HEK293T (cell line): ENCODE results near the gene DNAJA2.

Experiments
- BHLHE40 ChIP-seq: fragments of 450-650 bp; IDR thresholded peaks from 2 replicates; pipeline ENCODE4 v1.6.1; 2016; ENCODE audit warnings: mild to moderate bottlenecking, moderate library complexity, borderline replicate concordance
- ELF4 ChIP-seq: fragments of 450-650 bp; IDR thresholded peaks from 2 replicates; pipeline ENCODE4 v1.6.1; 2017; ENCODE audit warnings: antibody characterized with exemption
- FOXK2 ChIP-seq: fragments of 450-650 bp; IDR thresholded peaks from 2 replicates; pipeline ENCODE4 v1.6.1; 2016; ENCODE audit warnings: mild to moderate bottlenecking
- FOXM1 ChIP-seq: fragments of 450-650 bp; IDR thresholded peaks from 2 replicates; pipeline ENCODE4 v1.6.1; 2017; ENCODE audit warnings: mild to moderate bottlenecking, borderline replicate concordance
- HDGF ChIP-seq: fragments of 450-650 bp; IDR thresholded peaks from 2 replicates; pipeline ENCODE4 v1.6.1; 2017; ENCODE audit warnings: antibody characterized with exemption, borderline replicate concordance
- LEF1 ChIP-seq: fragments of 450-650 bp; IDR thresholded peaks from 2 replicates; pipeline ENCODE4 v1.6.1; 2017; ENCODE audit warnings: mild to moderate bottlenecking, borderline replicate concordance
- NFRKB ChIP-seq: fragments of 450-650 bp; IDR thresholded peaks from 2 replicates; pipeline ENCODE4 v1.6.1; 2016; ENCODE audit warnings: mild to moderate bottlenecking, moderate library complexity
- PKNOX1 ChIP-seq: fragments of 450-650 bp; IDR thresholded peaks from 2 replicates; pipeline ENCODE4 v1.6.1; 2016
- SP1 ChIP-seq: fragments of 450-650 bp; IDR thresholded peaks from 2 replicates; pipeline ENCODE4 v1.6.1; 2017
- SUZ12 ChIP-seq: fragments of 450-650 bp; IDR thresholded peaks from 2 replicates; pipeline ENCODE4 v1.6.1; 2016; ENCODE audit warnings: mild to moderate bottlenecking

- TF ChIP-seq SP1 = no peak
- TF ChIP-seq LEF1 = no peak
- TF ChIP-seq NFRKB = no peak
- no peak for TF ChIP-seq FOXK2
- TF ChIP-seq PKNOX1 = no peak
- no peak for TF ChIP-seq ELF4
- TF ChIP-seq FOXM1 = no peak
- TF ChIP-seq SUZ12 = no peak
- no peak for TF ChIP-seq HDGF
- TF ChIP-seq BHLHE40 = no peak
Measured at GRCh38 chr16:46997844-46998243, 24.4 kb upstream of the DNAJA2 start.
